Tibial artery (tissue), 4 donors: ENCODE measurements around the gene ZXDA.

Experiments
- DNase-seq, 2 donors: peaks; one replicate each; pipeline ENCODE4 v3.0.0-alpha.2; 2019
- H3K27ac ChIP-seq, 2 donors: fragments of 200-600 bp; sonication (generic) in 1 of 2; 1 replicate in 1 of 2; 2 replicates in 1 of 2; pipeline ENCODE4 v1.5.1; 2018 to 2019; ENCODE audit warnings: mild to moderate bottlenecking in 1 of 2
- H3K27me3 ChIP-seq, 2 donors: fragments of 200-600 bp; sonication (generic) in 1 of 2; one replicate each; pipeline versions ENCODE4 v1.5.1 to v1.6.0; 2016 to 2019
- H3K36me3 ChIP-seq, 3 donors: fragments of 200-600 bp; sonication (generic) in 2 of 3; one replicate each; pipeline ENCODE4 v1.5.1; 2016 to 2019; ENCODE audit warnings: mild to moderate bottlenecking in 2 of 3
- H3K4me1 ChIP-seq, 4 donors: fragments of 200-600 bp; sonication (generic) in 2 of 4; 1 replicate in 3 of 4; 2 replicates in 1 of 4; pipeline ENCODE4 v1.5.1; 2016 to 2019
- H3K4me3 ChIP-seq, 2 donors: fragments of 200-600 bp; sonication (generic) in 1 of 2; 1 replicate in 1 of 2; 2 replicates in 1 of 2; pipeline ENCODE4 v1.5.1; 2018 to 2019; ENCODE audit warnings: mild to moderate bottlenecking in 2 of 2
- H3K9me3 ChIP-seq, 3 donors: fragments of 200-600 bp; sonication (generic) in 1 of 3; one replicate each; pipeline ENCODE4 v1.5.1; 2016 to 2019
- CTCF ChIP-seq, 2 experiments: fragments of 200-600 bp in 1 of 2; fragments of 450-650 bp in 1 of 2; IDR thresholded peaks; one replicate each; pipeline ENCODE4 v1.5.1; 2017 to 2019; ENCODE audit warnings: antibody characterized with exemption in 2 of 2, mild to moderate bottlenecking in 1 of 2, moderate library complexity in 1 of 2
- intact Hi-C: fragments of 100-400 bp; cut with DNase I; formaldehyde crosslinking; loops from one replicate; pipeline ENCODE4 v1.15.0; 2023; ENCODE audit warnings: low total_unique reads

Gene ZXDA

GRCh38 chrX:57906790-57907189 lies 3.5 kb downstream of the ZXDA start:
- Histone ChIP-seq H3K27me3 (no peaks in the 10 kb centered on the region), H3K27ac (peak overlapping the region in 1 of 2 donors; percentile 37), H3K4me3 (no peak overlapping the region), H3K36me3 (no peaks in the 10 kb centered on the region), H3K9me3 (no peaks in the 10 kb centered on the region), H3K4me1 (peaks cover 0 to 27% (median 5%) of the 10 kb centered on the region in 4 donors)
- intact Hi-C loops: loop anchor here (10.0 kb wide), 1 partner anchor 312 kb away; the partner anchor contains the start of gene ZXDB
- DNase-seq: no peak
- no peak for TF ChIP-seq CTCF (IDR thresholded peaks at IDR 0.05)

- peak overlapping the region in 1 of 2 donors; percentile 44 for H3K27ac ChIP-seq
- no peaks in the 10 kb centered on the region for H3K27me3 ChIP-seq
- no peak overlapping the region for H3K4me3 ChIP-seq
- H3K9me3 ChIP-seq: no peaks in the 10 kb centered on the region
- intact Hi-C loops: loop anchor here (10.0 kb wide), 1 partner anchor 310 kb away; the partner anchor contains the start of gene ZXDB
- no peak for TF ChIP-seq CTCF (IDR thresholded peaks at IDR 0.05)
- DNase-seq: no peak
- no peaks in the 10 kb centered on the region for H3K36me3 ChIP-seq
- H3K4me1 ChIP-seq: peaks cover 0 to 28% (median 5%) of the 10 kb centered on the region in 4 donors
Measured at GRCh38 chrX:57905141-57905540, 5.1 kb downstream of the ZXDA start.

GRCh38 chrX:57904176-57904880 lies 5.9 kb downstream of the ZXDA start:
- Histone ChIP-seq H3K27ac (no peak overlapping the region), H3K4me3 (no peak overlapping the region), H3K27me3 (no peaks in the 10 kb centered on the region), H3K4me1 (peaks cover 0 to 36% (median 4%) of the 10 kb centered on the region in 4 donors), H3K36me3 (no peaks in the 10 kb centered on the region), H3K9me3 (no peaks in the 10 kb centered on the region)
- DNase-seq: no peak
- intact Hi-C loops: loop anchor here (10.0 kb wide), 1 partner anchor 310 kb away; the partner anchor contains the start of gene ZXDB
- TF ChIP-seq CTCF (IDR thresholded peaks at IDR 0.05): no peak

GRCh38 chrX:57902633-57903032 lies 7.6 kb downstream of the ZXDA start:
- Histone ChIP-seq H3K4me3 (no peak overlapping the region), H3K9me3 (no peaks in the 10 kb centered on the region), H3K27ac (no peak overlapping the region), H3K36me3 (no peaks in the 10 kb centered on the region), H3K27me3 (no peaks in the 10 kb centered on the region), H3K4me1 (peaks cover 0 to 30% (median 2%) of the 10 kb centered on the region in 4 donors)
- intact Hi-C loops: loop anchor here (10.0 kb wide), 1 partner anchor 308 kb away; the partner anchor contains the start of gene ZXDB
- TF ChIP-seq CTCF (IDR thresholded peaks at IDR 0.05): no peak
- DNase-seq: no peak

- DNase-seq: no peak
- intact Hi-C loops: loop anchor here (10.0 kb wide), 1 partner anchor 307 kb away; the partner anchor contains the start of gene ZXDB
- no peak overlapping the region for H3K4me3 ChIP-seq
Measured at GRCh38 chrX:57901466-57901865, 8.8 kb downstream of the ZXDA start.

More at GRCh38 chrX:57901466-57901865, 8.8 kb downstream of the ZXDA start:
- Histone ChIP-seq H3K36me3 (no peaks in the 10 kb centered on the region), H3K9me3 (peaks cover 0 to under 1% (median 0%) of the 10 kb centered on the region in 3 donors), H3K27ac (peak overlapping the region in 1 of 2 donors; percentile 11), H3K27me3 (no peaks in the 10 kb centered on the region), H3K4me1 (peaks cover 0 to 22% (median 2%) of the 10 kb centered on the region in 4 donors)
- TF ChIP-seq CTCF (IDR thresholded peaks at IDR 0.05): no peak
